NCI-H526 treated with DMSO at 0.1 percent for 48 hours (cell line): Measurements from ENCODE around the gene TBC1D9.

Source experiments
- DNase-seq: peaks from one replicate; lab custom pipeline; 2025; lab: John Stamatoyannopoulos, UW

TBC1D9 gene

GRCh38 chr4:140720387-140721304 is 35.5 kb downstream of the TBC1D9 start:
- no peak for DNase-seq

- no peak for DNase-seq
Measured at GRCh38 chr4:140719686-140720085, 36.5 kb downstream of the TBC1D9 start.

GRCh38 chr4:140719022-140719421 is 37.2 kb downstream of the TBC1D9 start:
- DNase-seq, result no peak

- DNase-seq, result no peak
Measured at GRCh38 chr4:140718241-140718952, 37.8 kb downstream of the TBC1D9 start.

GRCh38 chr4:140717313-140717712 is 38.9 kb downstream of the TBC1D9 start:
- no peak for DNase-seq

GRCh38 chr4:140715119-140715518 is 41.1 kb downstream of the TBC1D9 start:
- no peak for DNase-seq

- DNase-seq, result no peak
Measured at GRCh38 chr4:140711910-140712309, 44.3 kb downstream of the TBC1D9 start.

GRCh38 chr4:140710908-140711622 is 45.1 kb downstream of the TBC1D9 start:
- DNase-seq, result no peak

GRCh38 chr4:140707325-140707724 is 48.9 kb downstream of the TBC1D9 start:
- DNase-seq, result no peak

- no peak for DNase-seq
Measured at GRCh38 chr4:140706665-140707064, 49.5 kb downstream of the TBC1D9 start.

- DNase-seq, result no peak
Measured at GRCh38 chr4:140706276-140706625, 49.9 kb downstream of the TBC1D9 start.

GRCh38 chr4:140705625-140706275 is 50.4 kb downstream of the TBC1D9 start:
- DNase-seq, result no peak

- no peak for DNase-seq
Measured at GRCh38 chr4:140704964-140705363, 51.2 kb downstream of the TBC1D9 start.

- DNase-seq, result no peak
Measured at GRCh38 chr4:140704392-140704960, 51.7 kb downstream of the TBC1D9 start.

GRCh38 chr4:140703463-140703862 is 52.7 kb downstream of the TBC1D9 start:
- no peak for DNase-seq

GRCh38 chr4:140702096-140702757 is 54.0 kb downstream of the TBC1D9 start:
- no peak for DNase-seq

- no peak for DNase-seq
Measured at GRCh38 chr4:140701071-140701470, 55.1 kb downstream of the TBC1D9 start.

GRCh38 chr4:140697709-140698560 is 58.2 kb downstream of the TBC1D9 start:
- no peak for DNase-seq

- DNase-seq, result no peak
Measured at GRCh38 chr4:140695483-140695882, 60.7 kb downstream of the TBC1D9 start.

- no peak for DNase-seq
Measured at GRCh38 chr4:140693562-140693961, 62.6 kb downstream of the TBC1D9 start.
